HG03280 (cell line): ENCODE data around the gene PRODH.
"Not testable (repeated sequence)": the region's sequence is repeated elsewhere in the genome, so short reads cannot be mapped to it uniquely, and the experiment has no call there.

ENCODE experiments used
- ATAC-seq: cut with Tn5 transposase; IDR thresholded peaks from one replicate; pipeline ENCODE4 v1.9.1; 2021; ENCODE audit warnings: mild to moderate bottlenecking, moderate library complexity; ENCODE audit not compliant: unreplicated experiment

PRODH gene

GRCh38 chr22:18909556-18909955 lies 26.5 kb downstream of the PRODH start:
- ATAC-seq, result no peak

DNA sequence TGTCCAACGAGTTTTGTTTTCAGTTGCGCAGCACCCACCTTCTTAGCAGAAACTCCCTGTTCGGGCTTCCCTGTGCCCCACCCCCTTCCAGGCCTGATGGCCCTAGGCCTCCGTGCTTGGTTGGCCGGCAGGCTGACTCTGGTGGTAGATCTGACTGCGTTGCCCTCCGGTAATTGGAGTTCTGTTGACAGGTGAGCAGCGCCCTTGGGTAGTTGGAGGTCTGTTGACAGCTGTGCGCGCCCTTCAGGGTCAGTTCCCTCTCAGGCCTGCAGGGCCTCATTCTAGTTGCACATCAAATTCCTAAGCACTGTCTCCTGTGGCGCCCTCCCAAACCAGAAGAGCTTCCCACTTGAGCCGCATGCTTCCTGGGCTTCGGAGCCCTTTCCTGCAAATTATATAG lies 29.2 kb downstream of the PRODH start:
- ATAC-seq, result no peak

- not testable (repeated sequence) for ATAC-seq
Observed at GRCh38 chr22:18906410-18906745, 29.7 kb downstream of the PRODH start.

DNA sequence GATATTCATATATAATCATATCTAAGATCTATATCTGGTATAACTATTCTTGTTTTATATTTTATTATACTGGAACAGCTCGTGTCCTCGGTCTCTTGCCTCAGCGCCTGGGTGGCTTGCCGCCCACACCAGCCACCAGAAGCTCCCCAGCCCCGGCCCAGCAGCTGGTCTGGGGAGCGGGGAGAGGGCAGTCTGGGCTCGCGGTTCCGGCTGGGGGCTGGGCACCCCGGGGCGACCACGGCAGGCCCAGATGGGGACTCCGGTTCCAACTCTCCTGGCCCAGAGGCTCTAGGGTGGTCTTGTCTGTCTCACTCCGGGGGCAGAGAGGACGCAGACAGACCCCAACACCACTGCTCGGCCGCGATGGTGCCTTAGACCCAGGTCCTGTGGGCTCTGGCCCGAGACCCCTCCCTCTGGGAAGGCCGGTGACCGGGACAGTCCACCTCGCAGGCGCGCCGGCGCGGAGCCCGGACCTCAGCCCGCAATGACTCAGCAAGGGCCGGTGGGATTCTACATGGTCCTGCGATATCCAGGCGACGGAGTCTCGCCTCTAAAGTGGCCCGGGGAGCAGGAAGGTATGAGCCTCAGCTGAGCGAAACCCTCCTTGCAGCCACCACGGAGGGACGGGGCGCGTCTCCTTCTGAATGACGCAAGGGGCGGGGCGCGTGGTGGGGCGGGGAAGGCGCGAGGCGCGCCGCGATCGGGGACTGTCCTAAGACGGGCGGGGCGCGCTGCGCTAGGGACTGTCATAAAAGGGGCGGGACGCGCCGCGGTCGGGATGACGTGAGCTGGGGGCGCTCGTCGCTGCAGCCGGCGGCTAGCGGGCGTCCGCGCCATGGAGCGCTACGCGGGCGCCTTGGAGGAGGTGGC lies 30.3 kb downstream of the PRODH start, which contains the start of gene DGCR6:
TSS of gene DGCR6 (plus strand) at position 781 of the 870 bp plus-strand sequence. CDS start at position 836, 55 bp downstream.
- peak; percentile 92 for ATAC-seq

DNA sequence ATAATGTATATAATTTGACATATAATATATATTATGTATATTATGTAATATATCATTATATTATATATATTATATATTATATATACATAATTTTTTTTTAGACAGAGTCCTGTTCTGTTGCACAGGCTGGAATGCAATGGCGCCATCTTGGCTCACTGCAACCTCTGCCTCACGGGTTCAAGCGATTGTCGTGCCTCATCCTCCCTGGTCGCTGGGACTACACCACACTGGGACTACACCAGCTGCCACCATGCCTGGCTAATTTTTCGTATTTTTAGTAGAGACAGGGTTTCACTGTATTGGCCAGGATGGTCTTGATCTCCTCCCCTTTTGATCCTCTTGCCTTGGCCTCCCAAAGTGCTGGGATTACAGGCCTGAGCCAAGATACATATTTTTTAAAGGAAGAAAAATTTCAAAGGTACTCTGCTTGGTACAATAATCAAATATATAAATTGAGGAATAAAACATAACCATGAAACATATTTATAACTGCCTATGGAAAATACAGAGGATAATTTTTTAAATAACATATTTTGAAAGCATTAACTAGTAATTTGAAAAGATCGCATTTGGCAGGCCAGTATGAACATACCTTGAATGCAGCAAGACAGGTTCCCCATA lies 39.9 kb downstream of the PRODH start:
- ATAC-seq, result not testable (repeated sequence)

- ATAC-seq, result not testable (repeated sequence)
Observed at GRCh38 chr22:18893775-18894174, 42.3 kb downstream of the PRODH start.

DNA sequence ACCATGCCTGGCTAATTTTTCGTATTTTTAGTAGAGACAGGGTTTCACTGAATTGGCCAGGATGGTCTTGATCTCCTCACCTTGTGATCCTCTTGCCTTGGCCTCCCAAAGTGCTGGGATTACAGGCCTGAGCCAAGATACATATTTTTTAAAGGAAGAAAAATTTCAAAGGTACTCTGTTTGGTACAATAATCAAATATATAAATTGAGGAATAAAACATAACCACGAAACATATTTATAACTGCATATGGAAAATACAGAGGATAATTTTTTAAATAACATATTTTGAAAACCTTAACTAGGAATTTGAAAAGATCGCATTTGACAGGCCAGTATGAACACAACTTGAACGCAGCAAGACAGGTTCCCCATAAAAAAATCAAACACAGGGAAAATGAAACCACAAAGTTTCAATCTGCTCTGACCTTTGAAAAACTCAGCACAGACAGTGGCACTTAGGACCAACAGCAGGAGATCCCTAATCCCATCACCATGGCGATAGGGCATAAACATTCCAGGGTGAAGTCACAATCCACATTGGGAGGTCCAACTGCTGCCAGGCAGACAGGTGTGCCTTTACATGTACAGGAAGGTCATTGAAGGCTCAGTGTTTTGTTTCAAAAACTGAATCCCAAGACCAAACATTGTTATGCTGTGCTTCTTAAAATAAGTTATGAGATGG lies 45.4 kb downstream of the PRODH start:
- not testable (repeated sequence) for ATAC-seq

DNA sequence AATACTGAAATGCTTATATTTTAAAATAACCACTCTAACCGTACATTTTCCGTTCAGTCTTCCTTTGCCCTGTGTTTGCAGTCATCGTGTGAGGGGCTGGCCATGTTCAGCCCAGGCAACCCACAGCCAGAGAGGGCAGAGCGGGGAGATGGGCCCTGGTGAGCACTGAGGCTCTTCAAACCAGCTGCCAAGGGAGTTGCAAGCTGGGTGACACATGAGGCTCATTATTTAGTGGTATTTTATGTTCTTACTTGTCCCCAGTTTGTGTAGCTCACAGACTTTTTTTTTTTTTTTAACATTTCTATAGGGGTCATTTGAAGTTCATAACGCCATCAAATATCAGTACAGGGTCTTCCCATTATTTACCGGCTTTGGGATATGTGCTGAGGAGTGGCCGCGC lies 48.0 kb downstream of the PRODH start:
- no peak for ATAC-seq

- not testable (repeated sequence) for ATAC-seq
Observed at GRCh38 chr22:18884465-18884864, 51.6 kb downstream of the PRODH start.

DNA sequence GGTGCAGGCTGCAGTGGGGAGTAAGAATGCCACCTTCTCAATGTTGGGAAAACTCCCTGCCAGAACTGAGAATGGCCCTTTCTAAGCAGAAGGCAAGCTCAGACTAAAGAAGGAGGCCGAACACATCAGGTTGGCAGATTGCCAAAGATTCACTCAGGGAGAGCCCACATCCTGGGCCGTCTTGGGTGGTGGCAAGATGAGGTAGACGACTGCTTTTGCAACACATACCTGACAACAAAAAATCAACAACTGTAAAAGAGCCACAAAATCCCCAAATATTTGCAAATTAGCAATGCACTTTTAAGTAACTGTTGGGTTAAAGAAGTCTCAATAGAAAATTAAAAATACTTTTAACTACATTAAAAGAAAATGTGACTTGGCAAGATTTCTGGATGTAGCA lies 54.8 kb downstream of the PRODH start:
- ATAC-seq, result not testable (repeated sequence)
